Osteoblast (primary cell): ENCODE measurements around the gene PCED1A. TPM values are rescaled to one million over a fixed set of nuclear protein-coding genes. Genes with fewer than 3 reads are reported as not detected.
A peak's percentile ranks its signal among the peaks of the same experiment; 100 is the strongest.

Experiments used
- DNase-seq: peaks from one replicate; pipeline ENCODE4 v3.0.0; 2011; ENCODE audit warnings: low spot score, mixed read lengths; ENCODE audit not compliant: insufficient read length; ENCODE audit errors: missing footprints
- H2AFZ ChIP-seq: 2 replicates; pipeline ENCODE4 v1.6.0; 2011; ENCODE audit warnings: mild to moderate bottlenecking, low read length
- H3K27ac ChIP-seq: 2 replicates; pipeline ENCODE4 v1.5.1; 2011; ENCODE audit warnings: mild to moderate bottlenecking, low read depth, low read length, moderate library complexity
- H3K27me3 ChIP-seq: 2 replicates; pipeline ENCODE4 v1.6.0; 2012; ENCODE audit warnings: mild to moderate bottlenecking, control low read depth, inconsistent platforms, low read length, moderate library complexity; ENCODE audit not compliant: insufficient read depth
- H3K36me3 ChIP-seq: 2 replicates; pipeline ENCODE4 v1.5.1; 2011; ENCODE audit warnings: mild to moderate bottlenecking, low read length, control low read depth, moderate library complexity; ENCODE audit not compliant: insufficient read depth
- H3K4me1 ChIP-seq: 2 replicates; pipeline ENCODE4 v1.5.1; 2011; ENCODE audit warnings: mild to moderate bottlenecking, low read length, control low read depth, moderate library complexity; ENCODE audit not compliant: insufficient read depth
- H3K4me2 ChIP-seq: 2 replicates; pipeline ENCODE4 v1.6.0; 2011; ENCODE audit warnings: mild to moderate bottlenecking, low read length; ENCODE audit not compliant: insufficient read depth
- H3K4me3 ChIP-seq: fragments of 200-600 bp; sonication (generic); 3 replicates; pipeline ENCODE4 v1.5.1; 2012; ENCODE audit warnings: mild to moderate bottlenecking, low read length, inconsistent platforms; ENCODE audit not compliant: insufficient read depth
- H3K79me2 ChIP-seq: 2 replicates; pipeline ENCODE4 v1.6.0; 2012; ENCODE audit warnings: mild to moderate bottlenecking, low read length, control low read depth, inconsistent platforms; ENCODE audit not compliant: insufficient read depth
- H3K9me3 ChIP-seq: 2 replicates; pipeline ENCODE4 v1.5.1; 2011; ENCODE audit warnings: low read depth, low read length, control low read depth
- H4K20me1 ChIP-seq: 2 replicates; pipeline ENCODE4 v1.6.0; 2012; ENCODE audit warnings: mild to moderate bottlenecking, low read length, control low read depth; ENCODE audit not compliant: insufficient read depth
- total RNA-seq: library from RNA; depleted of rRNA; stranded (reverse); fragments of >200 nt; gene quantifications from 2 replicates; pipeline ENCODE4 v1.2.3, GENCODE V29; 2012
- TF ChIP-seq, protein P1 (sequence below): IDR thresholded peaks from 2 replicates; pipeline ENCODE4 v1.5.1; 2011; ENCODE audit warnings: mild to moderate bottlenecking, low read depth, low read length, moderate library complexity; ENCODE audit errors: extremely low read depth

The PCED1A gene
- total RNA-seq, 1 donor: 24.2 TPM

DNA sequence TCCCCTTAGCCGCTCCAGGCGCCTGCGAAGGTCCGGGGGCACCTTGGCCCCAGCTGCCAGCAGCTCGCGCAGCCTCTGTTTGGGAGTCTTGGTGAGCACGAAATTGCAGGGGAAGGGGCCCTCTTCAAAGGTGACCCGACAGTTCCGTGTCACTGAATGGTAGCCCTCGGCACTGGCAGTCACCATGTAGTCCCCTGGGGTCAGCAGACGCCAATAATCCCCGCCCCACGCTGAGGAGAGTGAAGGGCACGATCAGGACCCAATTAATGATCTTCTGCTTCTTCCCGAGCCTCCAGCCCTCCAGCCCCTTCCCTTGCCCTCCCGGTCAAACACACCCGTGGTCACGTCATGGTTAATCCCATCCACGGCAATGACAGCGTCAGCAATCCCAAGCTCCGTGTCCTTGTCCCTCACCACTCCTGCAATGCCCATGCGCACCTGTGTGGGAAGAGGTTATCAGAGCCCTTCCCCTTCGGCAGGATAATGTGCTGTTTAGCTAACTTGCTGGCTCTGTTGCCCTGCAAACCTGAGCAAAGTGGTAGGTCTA, 46.2 kb downstream of the PCED1A start:
- H4K20me1 ChIP-seq: peaks cover 3% of the 10 kb centered on the region
- no peaks in the 10 kb centered on the region for H3K36me3 ChIP-seq
- H2AFZ ChIP-seq: no peak overlapping the region
- H3K79me2 ChIP-seq: no peaks in the 10 kb centered on the region
- TF ChIP-seq, protein P1, sequence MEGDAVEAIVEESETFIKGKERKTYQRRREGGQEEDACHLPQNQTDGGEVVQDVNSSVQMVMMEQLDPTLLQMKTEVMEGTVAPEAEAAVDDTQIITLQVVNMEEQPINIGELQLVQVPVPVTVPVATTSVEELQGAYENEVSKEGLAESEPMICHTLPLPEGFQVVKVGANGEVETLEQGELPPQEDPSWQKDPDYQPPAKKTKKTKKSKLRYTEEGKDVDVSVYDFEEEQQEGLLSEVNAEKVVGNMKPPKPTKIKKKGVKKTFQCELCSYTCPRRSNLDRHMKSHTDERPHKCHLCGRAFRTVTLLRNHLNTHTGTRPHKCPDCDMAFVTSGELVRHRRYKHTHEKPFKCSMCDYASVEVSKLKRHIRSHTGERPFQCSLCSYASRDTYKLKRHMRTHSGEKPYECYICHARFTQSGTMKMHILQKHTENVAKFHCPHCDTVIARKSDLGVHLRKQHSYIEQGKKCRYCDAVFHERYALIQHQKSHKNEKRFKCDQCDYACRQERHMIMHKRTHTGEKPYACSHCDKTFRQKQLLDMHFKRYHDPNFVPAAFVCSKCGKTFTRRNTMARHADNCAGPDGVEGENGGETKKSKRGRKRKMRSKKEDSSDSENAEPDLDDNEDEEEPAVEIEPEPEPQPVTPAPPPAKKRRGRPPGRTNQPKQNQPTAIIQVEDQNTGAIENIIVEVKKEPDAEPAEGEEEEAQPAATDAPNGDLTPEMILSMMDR: no peak
- no peak overlapping the region for H3K4me2 ChIP-seq
- no peaks in the 10 kb centered on the region for H3K9me3 ChIP-seq
- peak; percentile 68 for DNase-seq
- H3K27me3 ChIP-seq: peaks cover 56% of the 10 kb centered on the region
- H3K4me1 ChIP-seq: no peaks in the 10 kb centered on the region
- no peak overlapping the region for H3K4me3 ChIP-seq
- H3K27ac ChIP-seq: no peak overlapping the region

DNA sequence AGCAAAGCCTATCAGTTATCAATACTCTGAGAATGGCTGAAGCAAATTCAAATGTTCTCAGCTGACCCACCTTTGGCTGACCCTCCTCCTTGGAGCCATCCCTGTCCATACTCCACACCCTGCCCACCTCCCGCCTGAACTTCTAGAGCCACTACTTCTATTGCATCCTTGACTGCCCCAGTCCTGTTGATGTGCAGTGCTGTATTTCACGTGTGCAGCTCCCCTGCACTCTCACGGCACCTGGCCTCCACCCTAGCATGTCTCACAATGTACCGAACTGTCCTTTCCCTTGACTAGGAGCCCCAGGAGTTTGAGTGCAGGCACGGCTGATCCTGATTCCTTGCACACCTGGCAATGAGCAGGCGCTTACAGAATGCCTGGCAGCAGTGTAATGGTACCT, 47.0 kb downstream of the PCED1A start:
- no peaks in the 10 kb centered on the region for H3K36me3 ChIP-seq
- no peak overlapping the region for H3K27ac ChIP-seq

More for the DNA sequence above, 47.0 kb downstream of the PCED1A start:
- Histone ChIP-seq H4K20me1 (peaks cover 3% of the 10 kb centered on the region), H3K9me3 (no peaks in the 10 kb centered on the region), H3K4me3 (no peak overlapping the region), H3K4me1 (no peaks in the 10 kb centered on the region), H3K4me2 (no peak overlapping the region), H3K27me3 (peaks cover 57% of the 10 kb centered on the region), H2AFZ (no peak overlapping the region), H3K79me2 (no peaks in the 10 kb centered on the region)
- TF ChIP-seq, protein P1: no peak
- peak; percentile 58 for DNase-seq

Other genes with a start within 250 kb of the PCED1A start
- 86.0 and 91.2 TPM in 2 replicates for gene NOP56, start 188.0 kb downstream of the PCED1A start, total RNA-seq
- gene IDH3B, start 176.4 kb downstream of the PCED1A start, total RNA-seq: 67.5 and 71.7 TPM in 2 replicates
- gene EBF4, start 147.9 kb downstream of the PCED1A start, total RNA-seq: under 0.01 and 0.29 TPM in 2 replicates
- under 0.01 and 0.88 TPM in 2 replicates for gene CPXM1, start 40.0 kb downstream of the PCED1A start, total RNA-seq
- 0.29 and 0.36 TPM in 2 replicates for gene C20orf141, start 25.7 kb downstream of the PCED1A start, total RNA-seq
- gene TMEM239, start 24.3 kb downstream of the PCED1A start, total RNA-seq: under 0.01 TPM in 1 of 2 replicates, not detected in the other
- gene VPS16, start 90 bp upstream of the PCED1A start, total RNA-seq: 36.2 and 40.1 TPM in 2 replicates
- 44.2 and 51.0 TPM in 2 replicates for gene PTPRA, start 32.8 kb upstream of the PCED1A start, total RNA-seq
- 0.29 TPM in 1 of 2 replicates, not detected in the other for gene GNRH2, start 203.0 kb upstream of the PCED1A start, total RNA-seq
- 20.6 and 21.0 TPM in 2 replicates for gene MRPS26, start 205.4 kb upstream of the PCED1A start, total RNA-seq
- not detected in 2 replicates for gene OXT, start 231.0 kb upstream of the PCED1A start, total RNA-seq
- gene AVP, start 244.1 kb upstream of the PCED1A start, total RNA-seq: not detected in 2 replicates